Epithelial cell of esophagus (primary cell): ENCODE results near the gene RNU6-9.
"Not testable (repeated sequence)": the region's sequence is repeated elsewhere in the genome, so short reads cannot be mapped to it uniquely, and the experiment has no call there.

Experiments used
- DNase-seq: peaks from one replicate; pipeline ENCODE4 v3.0.0; 2010; ENCODE audit warnings: low read depth
- H3K4me3 ChIP-seq: 2 replicates; pipeline ENCODE4 v1.5.1; 2011; ENCODE audit warnings: mild to moderate bottlenecking, low read length, control low read depth
- TF ChIP-seq, protein P1 (sequence below): IDR thresholded peaks from 2 replicates; pipeline ENCODE4 v1.5.1; 2011; ENCODE audit warnings: low read depth, mild to moderate bottlenecking, low read length, control low read depth, inconsistent platforms; ENCODE audit not compliant: insufficient read depth; ENCODE audit errors: missing control alignments

Gene RNU6-9

DNA sequence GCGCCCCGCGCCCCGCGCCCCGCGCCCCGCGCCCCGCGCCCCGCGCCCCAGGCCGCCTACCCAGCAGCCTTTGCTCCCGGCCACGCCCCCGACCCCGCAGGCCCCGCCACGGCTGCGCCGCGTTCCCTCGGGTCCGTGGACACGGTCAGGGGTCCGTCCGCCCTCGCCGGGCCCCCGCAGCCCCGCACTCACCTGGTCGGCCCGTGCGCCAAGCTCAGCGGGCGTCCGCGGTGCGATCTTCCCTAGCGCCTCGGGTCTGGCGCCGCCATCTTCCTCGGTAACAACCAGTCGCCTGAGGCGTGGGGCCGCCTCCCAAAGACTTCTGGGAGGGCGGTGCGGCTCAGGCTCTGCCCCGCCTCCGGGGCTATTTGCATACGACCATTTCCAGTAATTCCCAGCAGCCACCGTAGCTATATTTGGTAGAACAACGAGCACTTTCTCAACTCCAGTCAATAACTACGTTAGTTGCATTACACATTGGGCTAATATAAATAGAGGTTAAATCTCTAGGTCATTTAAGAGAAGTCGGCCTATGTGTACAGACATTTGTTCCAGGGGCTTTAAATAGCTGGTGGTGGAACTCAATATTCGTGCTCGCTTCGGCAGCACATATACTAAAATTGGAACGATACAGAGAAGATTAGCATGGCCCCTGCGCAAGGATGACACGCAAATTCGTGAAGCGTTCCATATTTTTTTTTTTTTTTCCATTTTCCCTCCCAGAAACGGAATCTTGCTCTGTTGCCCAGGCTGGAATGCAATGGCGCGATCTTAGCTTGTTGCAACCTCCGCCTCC is at the start of gene RNU6-9, which contains the start of gene MED16:
TSS of gene RNU6-9 (plus strand) at position 591 of the 796 bp plus-strand sequence.
TSS of gene MED16 (minus strand) at position 294 of the 796 bp plus-strand sequence. CDS start 2,056 bp downstream, outside the sequence.
- peak within 1 kb of the TSS; percentile 79 for H3K4me3 ChIP-seq
- TF ChIP-seq, protein P1, sequence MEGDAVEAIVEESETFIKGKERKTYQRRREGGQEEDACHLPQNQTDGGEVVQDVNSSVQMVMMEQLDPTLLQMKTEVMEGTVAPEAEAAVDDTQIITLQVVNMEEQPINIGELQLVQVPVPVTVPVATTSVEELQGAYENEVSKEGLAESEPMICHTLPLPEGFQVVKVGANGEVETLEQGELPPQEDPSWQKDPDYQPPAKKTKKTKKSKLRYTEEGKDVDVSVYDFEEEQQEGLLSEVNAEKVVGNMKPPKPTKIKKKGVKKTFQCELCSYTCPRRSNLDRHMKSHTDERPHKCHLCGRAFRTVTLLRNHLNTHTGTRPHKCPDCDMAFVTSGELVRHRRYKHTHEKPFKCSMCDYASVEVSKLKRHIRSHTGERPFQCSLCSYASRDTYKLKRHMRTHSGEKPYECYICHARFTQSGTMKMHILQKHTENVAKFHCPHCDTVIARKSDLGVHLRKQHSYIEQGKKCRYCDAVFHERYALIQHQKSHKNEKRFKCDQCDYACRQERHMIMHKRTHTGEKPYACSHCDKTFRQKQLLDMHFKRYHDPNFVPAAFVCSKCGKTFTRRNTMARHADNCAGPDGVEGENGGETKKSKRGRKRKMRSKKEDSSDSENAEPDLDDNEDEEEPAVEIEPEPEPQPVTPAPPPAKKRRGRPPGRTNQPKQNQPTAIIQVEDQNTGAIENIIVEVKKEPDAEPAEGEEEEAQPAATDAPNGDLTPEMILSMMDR = no peak
- DNase-seq = peak; percentile 95

DNA sequence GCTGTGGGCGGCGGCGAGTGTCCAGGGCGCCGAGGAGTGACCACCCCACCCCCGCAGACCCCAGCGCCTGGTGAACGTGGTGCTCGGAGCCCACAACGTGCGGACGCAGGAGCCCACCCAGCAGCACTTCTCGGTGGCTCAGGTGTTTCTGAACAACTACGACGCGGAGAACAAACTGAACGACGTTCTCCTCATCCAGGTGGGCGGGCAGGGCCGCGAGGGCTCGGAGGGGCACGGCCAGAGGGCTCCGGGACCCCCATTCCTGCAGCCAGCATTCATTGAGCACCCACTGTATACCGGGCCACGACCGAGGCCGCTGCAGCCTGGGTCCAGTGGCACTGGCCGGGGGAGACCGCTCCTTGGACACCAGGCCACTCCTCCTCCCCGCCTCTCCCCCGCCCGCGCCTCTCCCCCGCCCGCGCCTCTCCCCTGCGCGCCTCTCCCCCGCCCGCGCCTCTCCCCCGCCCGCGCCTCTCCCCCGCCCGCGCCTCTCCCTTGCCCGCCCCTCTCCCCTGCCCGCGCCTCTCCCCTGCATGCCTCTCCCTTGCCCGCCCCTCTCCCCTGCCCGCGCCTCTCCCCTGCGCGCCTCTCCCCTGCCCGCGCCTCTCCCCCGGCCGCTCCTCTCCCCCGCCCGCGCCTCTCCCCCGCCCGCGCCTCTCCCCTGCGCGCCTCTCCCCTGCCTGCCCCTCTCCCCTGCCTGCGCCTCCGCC is 49.3 kb upstream of the RNU6-9 start:
- no peak overlapping the region for H3K4me3 ChIP-seq
- TF ChIP-seq, protein P1 = no peak
- no peak for DNase-seq

DNA sequence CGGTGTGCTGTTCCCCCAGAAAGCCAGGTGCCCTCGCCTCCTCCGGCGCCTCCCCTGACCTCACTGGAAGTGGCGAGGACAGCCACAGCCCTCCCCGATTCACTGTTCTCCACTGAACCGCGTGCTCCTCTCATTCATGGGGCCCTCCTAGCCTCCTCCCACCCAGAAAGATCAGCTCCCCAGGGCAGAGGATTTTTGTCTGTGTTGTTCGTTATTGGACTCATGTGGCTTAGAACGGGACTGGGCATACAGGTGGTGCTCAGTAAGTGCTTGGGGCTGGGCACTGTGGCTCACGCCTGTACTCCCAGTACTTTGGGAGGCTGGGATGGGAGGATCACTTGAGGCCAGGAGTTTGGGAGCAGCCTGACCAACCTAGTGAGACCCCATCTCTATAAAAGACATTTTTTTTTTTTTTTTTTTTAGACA is 48.7 kb upstream of the RNU6-9 start:
- peak; percentile 20 for DNase-seq
- no peak overlapping the region for H3K4me3 ChIP-seq
- TF ChIP-seq, protein P1 = no peak

DNA sequence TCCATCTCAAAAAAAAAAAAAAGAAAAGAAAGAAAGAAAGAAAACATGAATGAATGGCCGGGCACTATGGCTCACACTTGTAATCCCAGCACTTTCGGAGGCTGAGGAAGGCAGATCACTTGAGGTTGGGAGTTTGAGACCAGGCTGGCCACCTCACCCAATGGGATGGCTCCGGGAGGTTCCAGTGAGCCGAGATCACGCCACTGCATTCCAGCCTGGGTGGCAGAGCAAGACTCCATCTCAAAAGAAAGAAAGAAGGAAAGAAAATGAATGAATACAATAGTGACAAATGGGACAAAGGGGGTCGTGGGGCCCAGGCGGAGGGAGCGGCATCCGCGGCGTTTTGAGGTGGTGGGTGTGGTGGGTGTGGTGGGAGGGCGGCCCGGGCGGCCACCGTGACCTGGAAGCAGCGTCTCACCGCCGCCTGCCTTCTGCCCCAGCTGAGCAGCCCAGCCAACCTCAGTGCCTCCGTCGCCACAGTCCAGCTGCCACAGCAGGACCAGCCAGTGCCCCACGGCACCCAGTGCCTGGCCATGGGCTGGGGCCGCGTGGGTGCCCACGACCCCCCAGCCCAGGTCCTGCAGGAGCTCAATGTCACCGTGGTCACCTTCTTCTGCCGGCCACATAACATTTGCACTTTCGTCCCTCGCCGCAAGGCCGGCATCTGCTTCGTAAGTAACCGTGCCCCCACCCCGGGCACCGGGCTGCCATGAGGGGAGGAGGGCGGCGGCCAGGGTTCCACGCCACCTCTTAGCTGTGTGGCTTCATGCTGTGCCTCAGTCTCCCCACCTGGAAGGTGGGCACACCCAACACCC is 47.4 kb upstream of the RNU6-9 start:
- TF ChIP-seq, protein P1 = no peak
- no peak overlapping the region for H3K4me3 ChIP-seq
- no peak for DNase-seq

DNA sequence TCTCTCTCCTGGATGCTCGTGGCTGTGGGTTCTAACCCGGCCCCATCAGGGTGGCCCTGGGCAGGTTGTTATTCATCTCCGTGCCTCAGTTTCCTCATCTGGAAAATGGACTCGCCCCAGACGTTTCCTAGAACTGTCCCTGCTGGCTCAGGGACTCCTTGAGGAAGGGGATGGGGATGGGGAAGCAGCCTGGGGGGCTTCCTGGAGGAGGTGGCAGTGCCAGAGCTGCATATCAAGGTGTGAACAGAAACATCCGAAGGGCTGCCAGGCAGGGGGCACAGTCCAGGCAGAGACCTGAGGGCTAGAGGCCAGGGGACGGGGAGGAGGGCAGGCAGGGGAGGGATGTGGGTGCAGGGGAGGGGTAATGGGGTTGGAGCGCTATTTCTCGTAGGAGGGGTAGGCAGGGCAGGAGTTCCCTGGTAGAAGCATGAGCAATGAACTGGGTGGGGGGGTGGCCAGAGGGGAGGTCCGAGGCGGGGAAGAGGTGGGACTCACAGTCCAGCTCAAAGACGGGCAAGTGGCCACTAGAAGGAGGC is 44.8 kb upstream of the RNU6-9 start:
- H3K4me3 ChIP-seq = no peak overlapping the region
- DNase-seq = no peak

DNA sequence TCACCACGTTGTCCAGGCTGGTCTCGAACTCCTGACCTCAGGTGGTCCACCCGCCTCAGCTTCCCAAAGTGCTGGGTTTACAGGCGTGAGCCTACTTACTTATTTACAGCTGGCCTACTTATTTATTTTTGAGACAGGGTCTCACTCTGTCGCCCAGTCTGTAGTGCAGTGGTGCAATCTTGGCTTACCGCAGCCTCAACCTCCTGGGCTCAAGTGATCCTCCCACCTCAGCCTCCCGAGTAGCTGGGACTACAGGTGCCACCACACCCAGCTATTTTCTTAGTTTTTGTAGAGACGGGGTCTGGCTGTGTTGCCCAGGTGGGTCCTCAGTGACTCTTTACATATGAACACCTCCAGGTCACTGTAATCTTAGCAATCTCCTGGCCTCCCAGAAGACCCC is 44.1 kb upstream of the RNU6-9 start:
- DNase-seq, H3K4me3 ChIP-seq: not testable (repeated sequence)

More for the DNA sequence above, 44.8 kb upstream of the RNU6-9 start:
- TF ChIP-seq, protein P1 = no peak
